Endothelial cell of umbilical vein (primary cell): Measurements from ENCODE around the gene LRP1-AS. TPM values are rescaled to one million over a fixed set of nuclear protein-coding genes. Genes with fewer than 3 reads are reported as not detected.

Experiments
- Bru-seq: library from RNA; stranded (reverse); fragments of 400-500 nt; gene quantifications from one replicate; lab custom pipeline; 2021; lab: Mats Ljungman, UMichigan
- BruChase-seq, 2 experiments: library from RNA; stranded (reverse); fragments of 400-500 nt; gene quantifications; one replicate each; lab custom pipeline; 2021; lab: Mats Ljungman, UMichigan
- BruUV-seq: library from RNA; stranded (reverse); fragments of 400-500 nt; replicated peaks from 2 replicates; lab custom pipeline; 2021; lab: Mats Ljungman, UMichigan
- CTCF ChIA-PET: fragments of 300-600, 350-600 bp; sonication (Branson Sonifier 250); formaldehyde crosslinking; loops from one replicate; lab custom pipeline; 2021; ENCODE audit warnings: antibody characterized with exemption, inconsistent platforms; lab: Charles Lee
- POLR2A ChIA-PET: fragments of 300-600, 350-600 bp; sonication (Branson Sonifier 250); formaldehyde crosslinking; loops from one replicate; lab custom pipeline; 2021; ENCODE audit warnings: antibody characterized with exemption, inconsistent platforms; lab: Charles Lee
- DNase-seq: peaks from one replicate; pipeline ENCODE4 v3.0.0-alpha.2; 2011; ENCODE audit warnings: low read depth, low spot score
- FAIRE-seq: peaks from 2 replicates; lab custom pipeline; 2011; peaks lifted over from hg19 to GRCh38; lab: Jason Lieb, UNC
- H2AFZ ChIP-seq: 2 replicates; pipeline ENCODE4 v1.6.0; 2012; ENCODE audit warnings: low read depth, low read length, control low read depth, inconsistent platforms
- H3K27ac ChIP-seq: 2 replicates; pipeline ENCODE4 v1.5.1; 2011; ENCODE audit warnings: low read depth, mild to moderate bottlenecking, control low read depth, low read length, moderate library complexity; ENCODE audit not compliant: insufficient read depth
- H3K27me3 ChIP-seq, 2 experiments: 2 replicates each; pipeline versions ENCODE4 v1.6.0 to v1.6.1; 2011; ENCODE audit warnings: low read length in 2 of 2, mixed read lengths in 1 of 2; ENCODE audit not compliant: control insufficient read depth in 2 of 2, insufficient read depth in 2 of 2
- H3K36me3 ChIP-seq, 2 experiments: 2 replicates in 1 of 2; 3 replicates in 1 of 2; pipeline ENCODE4 v1.5.1; 2011; ENCODE audit warnings: low read length in 2 of 2, mild to moderate bottlenecking in 1 of 2, moderate library complexity in 1 of 2; ENCODE audit not compliant: control insufficient read depth in 2 of 2, insufficient read depth in 2 of 2; ENCODE audit errors: extremely low read depth in 1 of 2
- H3K4me1 ChIP-seq: 3 replicates; pipeline ENCODE4 v1.5.1; 2011; ENCODE audit warnings: mild to moderate bottlenecking, low read length; ENCODE audit not compliant: control insufficient read depth, insufficient read depth; ENCODE audit errors: extremely low read depth
- H3K4me2 ChIP-seq: 2 replicates; pipeline ENCODE4 v1.6.1; 2011; ENCODE audit warnings: low read length, control low read depth, mixed read lengths; ENCODE audit not compliant: insufficient read depth
- H3K4me3 ChIP-seq, 3 experiments: fragments of 200-600 bp in 1 of 3; sonication (generic), shearing (Covaris generic) in 1 of 3; replicated peaks in 1 of 3; 2 replicates each; pipeline ENCODE4 v1.5.1; 2011 to 2016; ENCODE audit warnings: control low read depth in 3 of 3, low read length in 3 of 3, mild to moderate bottlenecking in 2 of 3, inconsistent platforms in 1 of 3, low read depth in 1 of 3, moderate library complexity in 1 of 3; ENCODE audit not compliant: insufficient read depth in 1 of 3
- H3K79me2 ChIP-seq: 2 replicates; pipeline ENCODE4 v1.6.0; 2012; ENCODE audit warnings: low read length, inconsistent platforms; ENCODE audit not compliant: control insufficient read depth, insufficient read depth
- H3K9ac ChIP-seq: replicated peaks from 2 replicates; pipeline ENCODE3; 2011; ENCODE audit warnings: low read length, control low read depth; ENCODE audit not compliant: insufficient read depth; ENCODE audit errors: extremely low read depth
- H3K9me1 ChIP-seq: replicated peaks from 3 replicates; pipeline ENCODE4 v1.6.0; 2011; ENCODE audit warnings: mild to moderate bottlenecking, low read length; ENCODE audit not compliant: control insufficient read depth, insufficient read depth; ENCODE audit errors: extremely low read depth
- H3K9me3 ChIP-seq: replicated peaks from 2 replicates; pipeline ENCODE4 v1.5.1; 2012; ENCODE audit warnings: low read length, inconsistent platforms; ENCODE audit not compliant: control insufficient read depth, insufficient read depth
- H4K20me1 ChIP-seq: replicated peaks from 2 replicates; pipeline ENCODE3; 2011; ENCODE audit warnings: mild to moderate bottlenecking, low read length; ENCODE audit not compliant: control insufficient read depth, insufficient read depth; ENCODE audit errors: extremely low read depth
- EZH2 ChIP-seq: IDR thresholded peaks from 2 replicates; pipeline ENCODE4 v1.6.1; 2012; ENCODE audit warnings: borderline replicate concordance, low read depth, mild to moderate bottlenecking, moderate library complexity, low read length, inconsistent platforms; ENCODE audit not compliant: severe bottlenecking
- FOS ChIP-seq: IDR thresholded peaks from 2 replicates; pipeline ENCODE4 v1.6.1; 2011; ENCODE audit warnings: mild to moderate bottlenecking, low read length, moderate library complexity, borderline replicate concordance; ENCODE audit not compliant: insufficient read depth
- MYC ChIP-seq: IDR thresholded peaks from one replicate; pipeline ENCODE4 v1.6.1; 2011; ENCODE audit warnings: mild to moderate bottlenecking, low read depth, low read length
- POLR2A ChIP-seq: IDR thresholded peaks from 2 replicates; pipeline ENCODE4 v1.6.1; 2012; ENCODE audit warnings: low read depth, mild to moderate bottlenecking, control low read depth, low read length
- dilution Hi-C: fragments of 300-500 bp; cut with MboI; formaldehyde crosslinking; loops from one replicate; pipeline ENCODE4 v1.15.0; 2019; ENCODE audit warnings: low sequenced_read_pairs; ENCODE audit not compliant: extremely low pct_ligation_motif_present
- intact Hi-C: fragments of 100-400 bp; cut with micrococcal nuclease; formaldehyde crosslinking; loops from one replicate; pipeline ENCODE4 v1.10.0; 2022
- long read RNA-seq: library from polyadenylated mRNA; stranded (forward); transcript quantifications from one replicate; pipeline ENCODE4 v2.0.0, GENCODE V29; 2021
- polyA minus RNA-seq, 3 experiments: library from RNA; depleted of rRNA, polyadenylated mRNA; stranded (reverse); fragments of >200 nt; gene quantifications; 1 replicate in 1 of 3; 2 replicates in 2 of 3; pipeline ENCODE4 v1.2.3, GENCODE V29; 2011
- polyA plus RNA-seq, 4 experiments: library from polyadenylated mRNA; depleted of rRNA in 3 of 4; stranded (reverse) in 3 of 4; unstranded in 1 of 4; fragments of >200 nt; gene quantifications; 2 replicates each; pipeline versions ENCODE4 v1.2.1 to v1.2.3, GENCODE V29; 2011 to 2012; ENCODE audit warnings: missing spikeins in 1 of 4
- total RNA-seq: library from RNA; stranded (reverse); gene quantifications from 2 replicates; pipeline ENCODE4 v1.2.3, GENCODE V29; 2021
- TF ChIP-seq, protein P1 (sequence below), 2 donors: IDR thresholded peaks; 1 replicate in 1 of 2; 2 replicates in 1 of 2; pipeline ENCODE4 v1.5.1; 2011; ENCODE audit warnings: low read length in 2 of 2, mild to moderate bottlenecking in 2 of 2, moderate library complexity in 2 of 2, control low read depth in 1 of 2, inconsistent platforms in 1 of 2, low read depth in 1 of 2; ENCODE audit not compliant: insufficient read depth in 1 of 2; ENCODE audit errors: extremely low read depth in 1 of 2
- TF ChIP-seq, protein P2 (sequence below): IDR thresholded peaks from 2 replicates; pipeline ENCODE4 v1.6.1; 2011; ENCODE audit not compliant: insufficient read depth, insufficient read length

Gene LRP1-AS
- total RNA-seq: not detected in 2 replicates
- polyA plus RNA-seq: not detected in 2 replicates
- polyA plus RNA-seq (2011; cell fraction: cytosol; rRNA removed): not detected in 2 replicates
- not detected in 2 replicates for polyA plus RNA-seq (2011; cell fraction: nucleus; rRNA removed)
- not detected in 2 replicates for polyA plus RNA-seq (2012)
- not detected in 2 replicates for polyA minus RNA-seq
- polyA minus RNA-seq (2011; cell fraction: cytosol; rRNA and poly(A)+ RNA removed): not detected
- polyA minus RNA-seq (2011; cell fraction: nucleus; rRNA and poly(A)+ RNA removed): not detected in 2 replicates
- not detected for Bru-seq, nascent RNA
- BruChase-seq, experiment 1, labeled RNA remaining after a 6-hour chase: not detected
- BruChase-seq, experiment 2, labeled RNA remaining after a 2-hour chase: not detected
- long read RNA-seq: 0 reads

- BruUV-seq: no TSS peak
- intact Hi-C loops (no loop called here), dilution Hi-C loops (no loop called here)
- H3K27me3 ChIP-seq: peaks cover 0 to 1% of the 10 kb centered on the region in 2 experiments
- no peaks in the 10 kb centered on the region for H3K9me1 ChIP-seq
- TF ChIP-seq POLR2A (no peak), MYC (no peak), EZH2 (no peak), FOS (no peak)
- TF ChIP-seq, protein P1, sequence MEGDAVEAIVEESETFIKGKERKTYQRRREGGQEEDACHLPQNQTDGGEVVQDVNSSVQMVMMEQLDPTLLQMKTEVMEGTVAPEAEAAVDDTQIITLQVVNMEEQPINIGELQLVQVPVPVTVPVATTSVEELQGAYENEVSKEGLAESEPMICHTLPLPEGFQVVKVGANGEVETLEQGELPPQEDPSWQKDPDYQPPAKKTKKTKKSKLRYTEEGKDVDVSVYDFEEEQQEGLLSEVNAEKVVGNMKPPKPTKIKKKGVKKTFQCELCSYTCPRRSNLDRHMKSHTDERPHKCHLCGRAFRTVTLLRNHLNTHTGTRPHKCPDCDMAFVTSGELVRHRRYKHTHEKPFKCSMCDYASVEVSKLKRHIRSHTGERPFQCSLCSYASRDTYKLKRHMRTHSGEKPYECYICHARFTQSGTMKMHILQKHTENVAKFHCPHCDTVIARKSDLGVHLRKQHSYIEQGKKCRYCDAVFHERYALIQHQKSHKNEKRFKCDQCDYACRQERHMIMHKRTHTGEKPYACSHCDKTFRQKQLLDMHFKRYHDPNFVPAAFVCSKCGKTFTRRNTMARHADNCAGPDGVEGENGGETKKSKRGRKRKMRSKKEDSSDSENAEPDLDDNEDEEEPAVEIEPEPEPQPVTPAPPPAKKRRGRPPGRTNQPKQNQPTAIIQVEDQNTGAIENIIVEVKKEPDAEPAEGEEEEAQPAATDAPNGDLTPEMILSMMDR (IDR thresholded peaks at IDR 0.05; ENCODE audit: extremely low read depth in 1 of 2, insufficient read depth in 1 of 2, low read depth in 1 of 2, low read length in 2 of 2): no peak
- TF ChIP-seq, protein P2, sequence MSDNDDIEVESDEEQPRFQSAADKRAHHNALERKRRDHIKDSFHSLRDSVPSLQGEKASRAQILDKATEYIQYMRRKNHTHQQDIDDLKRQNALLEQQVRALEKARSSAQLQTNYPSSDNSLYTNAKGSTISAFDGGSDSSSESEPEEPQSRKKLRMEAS: peak; percentile 16
- H4K20me1 ChIP-seq: no peaks in the 10 kb centered on the region
- POLR2A ChIA-PET: no interaction called here
- DNase-seq: peak; percentile 44
- H2AFZ ChIP-seq: no peak within 1 kb of the TSS
- H3K4me3 ChIP-seq: no peak within 1 kb of the TSS
- peak; percentile 57 for FAIRE-seq
- H3K27ac ChIP-seq: no peak within 1 kb of the TSS
- CTCF ChIA-PET: interaction anchor here (0.9 to 5.5 kb wide), 5 partner anchors 19 to 35 kb away, joined by 3 to 38 read pairs (median 7); no protein-coding TSS in a partner anchor
- no peak within 1 kb of the TSS for H3K4me2 ChIP-seq
- peaks cover 2% of the 10 kb centered on the region for H3K4me1 ChIP-seq
- H3K79me2 ChIP-seq: no peaks in the 10 kb centered on the region
- no peak within 1 kb of the TSS for H3K9ac ChIP-seq
- no peaks in the 10 kb centered on the region for H3K9me3 ChIP-seq
- H3K36me3 ChIP-seq: no peaks in the 10 kb centered on the region
Measured at GRCh38 chr12:57146961-57147944, at the start of gene LRP1-AS. LRP1-AS (minus strand) TSS chr12:57147619.
